Measurements from ENCODE around the gene AMZ1.

The AMZ1 gene

DNA sequence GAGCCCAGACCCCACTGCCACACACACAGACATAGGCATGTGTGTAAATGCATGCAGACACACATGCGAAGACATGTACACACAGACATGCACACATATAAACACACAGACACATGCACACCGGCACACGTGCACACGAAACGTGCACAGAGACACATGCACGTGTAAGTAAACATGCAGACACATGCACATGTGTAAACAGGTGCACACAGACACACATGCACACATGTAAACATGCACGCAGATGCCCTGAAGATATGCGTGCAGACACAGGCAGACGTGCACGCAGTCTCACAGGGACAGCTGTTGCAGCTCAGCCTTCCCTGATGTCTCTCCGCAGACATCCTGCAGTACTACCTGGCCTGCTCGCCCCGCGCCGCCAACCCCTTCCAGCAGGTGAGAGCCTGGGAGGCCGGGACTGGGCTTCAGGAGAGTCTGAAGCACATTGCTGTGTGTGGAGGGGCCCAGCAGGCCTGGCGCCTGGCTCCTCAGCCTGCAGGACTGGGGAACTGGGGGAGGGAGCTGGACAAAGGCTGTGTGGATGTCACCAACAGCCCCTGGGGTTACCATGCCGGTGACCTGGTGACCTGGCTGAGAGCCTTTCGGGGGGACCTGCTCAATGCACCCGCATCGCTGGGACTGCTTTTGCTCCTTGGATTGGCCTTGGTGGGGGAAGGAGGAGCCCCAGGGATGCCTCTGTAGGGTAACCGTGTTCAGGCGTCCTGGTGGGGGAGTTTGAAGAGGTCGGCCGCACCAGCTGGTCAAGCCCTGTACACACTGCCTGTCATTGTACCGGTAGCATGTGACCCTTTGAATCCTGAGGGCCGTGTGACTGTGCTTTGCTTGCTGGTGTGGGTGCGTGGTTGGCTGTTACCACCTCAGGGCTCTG lies 35.9 kb upstream of the AMZ1 start:
- no peak for DNase-seq (ENCODE audit: low read depth)

DNA sequence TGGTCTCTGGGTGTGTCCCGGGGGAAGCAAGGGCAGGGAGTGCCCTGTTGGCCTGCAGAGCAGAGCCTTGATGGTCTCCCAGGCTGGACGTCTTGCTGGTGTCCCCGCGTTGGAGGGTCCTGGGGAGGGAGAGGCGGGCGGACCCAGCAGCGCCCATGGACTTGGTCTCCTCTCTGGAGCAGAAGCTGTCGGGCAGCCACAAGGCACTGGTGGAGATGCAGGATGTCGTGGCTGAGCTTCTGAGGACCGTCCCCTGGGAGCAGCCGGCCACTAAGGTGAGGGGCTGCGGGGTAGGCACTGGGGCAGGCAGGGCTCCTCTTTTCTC lies 35.3 kb upstream of the AMZ1 start:
- DNase-seq (ENCODE audit: low read depth): no peak

- no peak for DNase-seq (ENCODE audit: low read depth)
These were observed 33.9 kb upstream of the AMZ1 start for GRCh38 chr7:2654059-2654458.

- no peak for DNase-seq (ENCODE audit: low read depth)
These were observed 32.0 kb upstream of the AMZ1 start for GRCh38 chr7:2655870-2656614.

DNA sequence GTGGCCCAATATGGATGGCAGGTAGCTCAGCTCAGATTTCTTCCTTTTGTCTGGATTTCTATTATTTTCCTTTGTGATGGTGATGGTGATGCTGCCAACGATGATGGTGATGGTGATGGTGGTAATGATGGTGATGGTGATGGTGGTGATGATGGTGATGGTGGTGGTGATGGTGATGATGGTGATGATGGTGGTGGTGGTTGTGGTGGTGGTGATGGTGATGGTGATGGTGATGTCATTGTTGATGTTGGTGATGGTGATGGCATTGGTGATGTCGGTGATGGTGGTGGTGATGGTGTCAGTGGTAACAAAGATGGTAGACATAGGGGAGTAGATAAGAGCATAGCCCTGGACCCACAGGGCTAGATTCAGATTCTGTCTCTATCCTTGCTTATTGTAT lies 30.8 kb upstream of the AMZ1 start:
- no peak for DNase-seq (ENCODE audit: low read depth)

DNA sequence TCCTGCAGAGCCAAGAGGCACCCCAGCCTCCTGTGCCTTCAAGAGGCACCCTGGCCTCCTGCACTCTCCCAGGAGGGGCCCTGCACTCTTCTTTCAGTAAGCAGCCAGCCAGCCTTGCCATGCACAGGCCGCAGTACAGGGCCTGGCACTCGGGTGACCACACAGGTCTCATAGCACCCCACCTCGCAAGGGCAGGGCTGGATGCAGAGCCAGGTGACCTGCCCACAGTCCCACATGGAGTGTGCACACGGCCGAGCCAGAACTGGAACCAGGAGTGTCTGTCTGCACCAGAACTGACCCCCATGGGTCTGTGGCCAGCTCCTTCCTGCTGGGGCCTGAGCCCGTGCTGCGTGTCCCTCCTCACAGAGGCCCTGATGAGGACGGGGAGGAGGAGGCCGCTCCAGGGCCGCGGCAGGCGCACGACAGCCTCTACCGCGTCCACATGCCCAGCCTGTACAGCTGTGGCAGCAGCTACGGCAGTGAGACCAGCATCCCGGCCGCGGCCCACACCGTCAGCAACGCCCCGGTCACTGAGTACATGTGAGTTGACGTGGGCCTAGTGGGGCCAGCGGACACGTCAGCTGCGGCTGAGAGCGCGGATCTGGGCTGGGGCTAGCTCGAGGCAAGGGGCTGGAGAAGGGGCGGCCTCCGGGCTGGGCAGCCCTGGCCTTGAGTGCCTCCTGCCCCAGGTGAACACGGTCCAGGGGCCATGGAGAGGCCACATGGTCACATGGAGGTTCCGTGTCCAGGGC lies 29.9 kb upstream of the AMZ1 start:
- DNase-seq (ENCODE audit: low read depth): no peak

GRCh38 chr7:2658941-2659340 lies 29.1 kb upstream of the AMZ1 start:
- DNase-seq (ENCODE audit: low read depth): no peak

- DNase-seq (ENCODE audit: low read depth): no peak
These were observed 28.2 kb upstream of the AMZ1 start for GRCh38 chr7:2659556-2660358.

GRCh38 chr7:2660359-2661095 lies 27.5 kb upstream of the AMZ1 start:
- DNase-seq (ENCODE audit: low read depth): no peak

- DNase-seq (ENCODE audit: low read depth): no peak
These were observed 26.9 kb upstream of the AMZ1 start for GRCh38 chr7:2661096-2661449.

- no peak for DNase-seq (ENCODE audit: low read depth)
These were observed 26.3 kb upstream of the AMZ1 start for GRCh38 chr7:2661602-2662272.

GRCh38 chr7:2662273-2663120 lies 25.5 kb upstream of the AMZ1 start:
- no peak for DNase-seq (ENCODE audit: low read depth)

GRCh38 chr7:2663121-2663886 lies 24.7 kb upstream of the AMZ1 start:
- DNase-seq (ENCODE audit: low read depth): no peak

GRCh38 chr7:2663960-2664359 lies 24.0 kb upstream of the AMZ1 start:
- DNase-seq (ENCODE audit: low read depth): no peak

DNA sequence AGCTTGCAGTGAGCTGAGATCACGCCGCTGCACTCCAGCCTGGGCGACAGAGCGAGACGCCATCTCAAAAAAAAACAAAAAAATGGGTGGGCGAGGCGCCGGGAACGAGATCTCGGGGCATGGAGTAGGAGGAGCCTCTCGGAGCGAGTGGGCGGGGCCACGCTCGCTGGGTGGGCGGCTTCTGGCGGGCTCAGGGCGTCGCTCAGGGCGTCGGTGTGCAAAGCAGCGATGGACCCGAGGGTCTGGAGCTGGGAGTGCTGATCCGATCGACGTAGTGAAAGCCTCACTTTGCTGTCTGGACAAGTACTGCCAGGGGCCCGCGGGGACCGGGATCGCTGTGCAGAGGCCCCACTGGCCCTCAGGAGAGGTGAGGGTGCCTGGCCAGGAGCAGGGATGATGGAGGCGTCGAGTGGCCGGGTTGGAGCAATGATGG lies 22.6 kb upstream of the AMZ1 start:
- no peak for DNase-seq (ENCODE audit: low read depth)

GRCh38 chr7:2666155-2666554 lies 21.8 kb upstream of the AMZ1 start:
- no peak for DNase-seq (ENCODE audit: low read depth)

DNA sequence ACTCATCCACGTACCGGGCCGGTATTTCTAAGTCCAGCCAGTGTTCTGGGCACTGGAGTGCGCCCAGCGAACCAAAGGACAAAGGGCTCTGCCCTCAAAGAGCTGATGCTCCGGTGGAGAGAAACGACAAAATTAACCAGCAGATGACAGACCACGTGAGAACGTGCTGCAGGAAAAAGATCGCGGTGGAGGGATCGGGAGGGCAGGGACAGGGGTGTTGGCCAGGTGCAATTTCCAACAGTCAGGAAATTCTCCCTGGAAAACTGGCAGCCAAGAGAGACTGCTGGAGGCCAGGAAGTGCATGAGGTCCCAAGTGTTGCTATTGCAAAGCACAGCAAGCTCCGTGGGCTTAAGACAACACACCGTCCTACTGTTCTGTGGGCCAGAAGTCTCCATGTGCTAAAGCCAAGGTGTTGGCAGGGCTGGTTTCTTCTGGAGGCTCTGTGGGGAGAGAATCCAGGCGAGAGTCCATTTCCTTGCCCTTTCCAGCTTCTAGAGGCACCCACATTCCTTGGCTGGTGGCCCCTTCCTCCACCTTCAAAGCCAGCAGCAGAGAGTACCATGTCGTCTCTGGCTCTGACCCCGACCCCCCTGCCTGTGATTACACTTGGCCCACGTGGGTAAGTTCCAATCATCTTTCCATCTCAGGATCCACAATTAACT lies 21.3 kb upstream of the AMZ1 start:
- no peak for DNase-seq (ENCODE audit: low read depth)

DNA sequence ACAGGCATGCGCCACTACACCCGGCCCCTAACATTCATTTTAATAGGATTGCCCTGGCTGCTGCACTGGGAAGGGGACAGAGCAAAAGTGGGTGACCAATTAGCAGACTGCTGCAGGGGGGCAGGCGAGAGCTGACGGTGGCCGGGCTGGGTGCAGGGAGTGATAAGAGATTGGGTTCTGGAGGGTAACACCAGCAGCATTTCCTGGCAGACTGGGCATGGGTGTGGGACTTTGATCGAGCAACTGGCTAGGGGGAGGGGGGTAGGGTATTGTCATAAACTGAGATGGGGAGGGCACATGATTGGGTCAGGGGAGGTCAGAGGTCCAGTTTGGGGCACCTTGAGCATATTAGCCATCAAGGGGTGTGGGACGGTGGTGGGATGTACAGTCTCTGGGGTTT lies 20.2 kb upstream of the AMZ1 start:
- no peak for DNase-seq (ENCODE audit: low read depth)

GRCh38 chr7:2668401-2668800 lies 19.6 kb upstream of the AMZ1 start:
- no peak for DNase-seq (ENCODE audit: low read depth)

All from stimulated activated CD4-positive, alpha-beta T cell treated with anti-CD3 and anti-CD28 coated beads, Interleukin-2, amount 100 ng/mL, for 4 hours (primary cell).